DOHH2 (cell line): ENCODE measurements around the gene BIRC3.

Source experiments
- EZH2phosphoT487 ChIP-seq: fragments of 200-600 bp; sonication (generic); IDR thresholded peaks from 2 replicates; pipeline ENCODE4 v1.6.1; 2017; ENCODE audit warnings: borderline replicate concordance, mild to moderate bottlenecking, antibody characterized with exemption, low read length, moderate library complexity, mixed read lengths
- TF ChIP-seq, protein P1 (sequence below): fragments of 200-600 bp; sonication (generic); IDR thresholded peaks from one replicate; pipeline ENCODE4 v1.5.1; 2014; ENCODE audit warnings: antibody characterized with exemption, mild to moderate bottlenecking, low read depth, low read length; ENCODE audit not compliant: poor library complexity, severe bottlenecking

DNA sequence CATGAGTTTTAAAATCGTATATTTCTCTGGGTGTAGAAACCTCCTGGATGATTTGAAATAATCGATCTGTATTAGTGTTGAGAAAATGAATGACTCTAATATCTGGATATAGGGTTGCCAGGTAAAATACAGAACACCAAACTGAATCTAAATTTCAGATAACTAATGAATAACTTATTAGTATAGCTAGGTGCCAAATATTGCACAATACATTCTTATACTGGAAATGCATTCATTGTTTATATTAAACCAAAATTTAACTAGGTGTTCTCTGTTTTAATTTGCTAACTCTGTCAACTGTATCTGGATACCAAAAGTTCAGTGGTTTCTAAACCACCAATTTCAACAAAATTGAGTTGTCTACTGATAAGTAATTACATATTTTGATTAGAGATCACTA lies 2.5 kb upstream of the BIRC3 start:
- TF ChIP-seq, protein P1, sequence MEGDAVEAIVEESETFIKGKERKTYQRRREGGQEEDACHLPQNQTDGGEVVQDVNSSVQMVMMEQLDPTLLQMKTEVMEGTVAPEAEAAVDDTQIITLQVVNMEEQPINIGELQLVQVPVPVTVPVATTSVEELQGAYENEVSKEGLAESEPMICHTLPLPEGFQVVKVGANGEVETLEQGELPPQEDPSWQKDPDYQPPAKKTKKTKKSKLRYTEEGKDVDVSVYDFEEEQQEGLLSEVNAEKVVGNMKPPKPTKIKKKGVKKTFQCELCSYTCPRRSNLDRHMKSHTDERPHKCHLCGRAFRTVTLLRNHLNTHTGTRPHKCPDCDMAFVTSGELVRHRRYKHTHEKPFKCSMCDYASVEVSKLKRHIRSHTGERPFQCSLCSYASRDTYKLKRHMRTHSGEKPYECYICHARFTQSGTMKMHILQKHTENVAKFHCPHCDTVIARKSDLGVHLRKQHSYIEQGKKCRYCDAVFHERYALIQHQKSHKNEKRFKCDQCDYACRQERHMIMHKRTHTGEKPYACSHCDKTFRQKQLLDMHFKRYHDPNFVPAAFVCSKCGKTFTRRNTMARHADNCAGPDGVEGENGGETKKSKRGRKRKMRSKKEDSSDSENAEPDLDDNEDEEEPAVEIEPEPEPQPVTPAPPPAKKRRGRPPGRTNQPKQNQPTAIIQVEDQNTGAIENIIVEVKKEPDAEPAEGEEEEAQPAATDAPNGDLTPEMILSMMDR, result no peak
- no peak for TF ChIP-seq EZH2phosphoT487
